ENCODE measurements around the gene DDX54. TPM values are rescaled to one million over a fixed set of nuclear protein-coding genes. Genes with fewer than 3 reads are reported as not detected.
A peak's percentile ranks its signal among the peaks of the same experiment; 100 is the strongest.

DDX54 gene
- total RNA-seq, 1 donor from 2014 or later = 53.5 TPM

DNA sequence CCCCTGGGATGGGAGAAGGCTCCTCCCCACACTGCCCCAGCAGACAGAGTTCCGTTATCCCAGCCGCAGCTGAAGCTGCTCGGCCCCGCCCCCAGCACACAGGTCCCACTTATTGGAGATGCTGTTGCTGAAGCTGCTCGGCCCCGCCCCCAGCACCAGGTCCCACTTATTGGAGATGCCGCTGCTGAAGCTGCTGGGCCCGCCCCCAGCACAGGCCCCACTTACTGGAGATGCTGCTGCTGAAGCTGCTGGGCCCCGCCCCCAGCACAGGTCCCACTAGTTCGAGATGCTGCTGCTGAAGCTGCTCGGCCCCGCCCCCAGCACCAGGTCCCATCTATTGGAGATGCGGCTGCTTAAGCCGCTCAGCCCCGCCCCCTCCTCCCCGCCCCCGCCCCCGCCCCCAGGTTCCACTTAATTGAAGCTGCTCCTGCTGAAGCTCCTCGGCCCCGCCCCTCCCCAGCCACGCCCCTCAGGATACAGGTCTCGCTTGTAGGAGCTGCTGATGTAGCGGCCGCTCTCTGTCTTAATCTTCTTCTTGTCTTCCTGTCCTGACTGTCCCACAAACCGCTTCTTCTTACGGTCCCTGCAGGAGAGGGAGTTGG is 23.8 kb downstream of the DDX54 start:
- FAIRE-seq (no peak), DNase-seq (ENCODE audit: low read depth) (peak; percentile 23)
- H3K27me3 ChIP-seq (ENCODE audit: insufficient read depth, low read length) = no peaks in the 10 kb centered on the region
- Mint-ChIP-seq H3K9me3 (ENCODE audit: unreplicated experiment) (no peaks in the 10 kb centered on the region), H3K4me1 (ENCODE audit: low read depth, unreplicated experiment) (peaks cover 18% of the 10 kb centered on the region), H3K27ac (ENCODE audit: unreplicated experiment) (no peak overlapping the region), H3K36me3 (ENCODE audit: low read depth, unreplicated experiment) (peaks cover 41% of the 10 kb centered on the region), H3K4me3 (ENCODE audit: unreplicated experiment) (peak overlapping the region; percentile 70), H3K27me3 (ENCODE audit: low read depth, unreplicated experiment) (peaks cover 7% of the 10 kb centered on the region)
- H3K9me3 ChIP-seq (ENCODE audit: insufficient read depth, low read depth, low read length) = no peaks in the 10 kb centered on the region
- TF ChIP-seq, protein P1, sequence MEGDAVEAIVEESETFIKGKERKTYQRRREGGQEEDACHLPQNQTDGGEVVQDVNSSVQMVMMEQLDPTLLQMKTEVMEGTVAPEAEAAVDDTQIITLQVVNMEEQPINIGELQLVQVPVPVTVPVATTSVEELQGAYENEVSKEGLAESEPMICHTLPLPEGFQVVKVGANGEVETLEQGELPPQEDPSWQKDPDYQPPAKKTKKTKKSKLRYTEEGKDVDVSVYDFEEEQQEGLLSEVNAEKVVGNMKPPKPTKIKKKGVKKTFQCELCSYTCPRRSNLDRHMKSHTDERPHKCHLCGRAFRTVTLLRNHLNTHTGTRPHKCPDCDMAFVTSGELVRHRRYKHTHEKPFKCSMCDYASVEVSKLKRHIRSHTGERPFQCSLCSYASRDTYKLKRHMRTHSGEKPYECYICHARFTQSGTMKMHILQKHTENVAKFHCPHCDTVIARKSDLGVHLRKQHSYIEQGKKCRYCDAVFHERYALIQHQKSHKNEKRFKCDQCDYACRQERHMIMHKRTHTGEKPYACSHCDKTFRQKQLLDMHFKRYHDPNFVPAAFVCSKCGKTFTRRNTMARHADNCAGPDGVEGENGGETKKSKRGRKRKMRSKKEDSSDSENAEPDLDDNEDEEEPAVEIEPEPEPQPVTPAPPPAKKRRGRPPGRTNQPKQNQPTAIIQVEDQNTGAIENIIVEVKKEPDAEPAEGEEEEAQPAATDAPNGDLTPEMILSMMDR (IDR thresholded peaks at IDR 0.05; ENCODE audit: insufficient read depth, low read depth, low read length) = no peak
- no peak for TF ChIP-seq EZH2 (IDR thresholded peaks at IDR 0.05; ENCODE audit: insufficient read depth, low read length)
- no peak overlapping the region for H3K27ac ChIP-seq (ENCODE audit: low read depth, low read length)
- H3K9ac ChIP-seq (ENCODE audit: low read length) = no peak overlapping the region
- peaks cover 13% of the 10 kb centered on the region for H3K4me1 ChIP-seq (ENCODE audit: insufficient read depth, low read length)
- H2AFZ ChIP-seq (ENCODE audit: low read depth, low read length) = no peak overlapping the region
- no peak overlapping the region for H3K4me3 ChIP-seq (ENCODE audit: insufficient read depth, low read depth, low read length)
- no peaks in the 10 kb centered on the region for H3K79me2 ChIP-seq (ENCODE audit: insufficient read depth, low read length)
- H4K20me1 ChIP-seq (ENCODE audit: insufficient read depth, low read length) = peaks cover 57% of the 10 kb centered on the region
- peaks cover 20% of the 10 kb centered on the region for H3K36me3 ChIP-seq (ENCODE audit: insufficient read depth, low read length)
- no peak overlapping the region for H3K4me2 ChIP-seq (ENCODE audit: low read length)

DNA sequence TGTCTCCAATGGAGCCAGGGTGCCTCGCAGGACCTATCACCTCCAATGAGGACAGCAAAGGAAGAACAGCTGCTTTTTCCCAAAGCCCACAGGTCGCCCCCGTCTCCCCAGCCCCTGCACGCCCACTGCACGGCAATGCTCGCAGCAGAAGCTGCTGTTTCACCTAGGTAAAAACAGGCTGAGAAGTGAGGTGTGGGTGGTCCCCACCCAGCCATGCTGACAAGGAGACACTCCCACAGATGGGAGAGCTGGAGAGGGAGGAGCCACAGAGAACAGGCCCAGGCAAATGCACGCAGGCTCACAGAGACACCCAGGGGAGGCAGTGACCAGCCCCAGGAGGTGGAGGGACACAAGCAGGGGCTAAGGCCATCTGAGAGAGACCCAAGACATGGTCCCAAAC is 25.3 kb downstream of the DDX54 start:
- peak overlapping the region; percentile 8 for H3K4me3 Mint-ChIP-seq (ENCODE audit: unreplicated experiment)
- Histone ChIP-seq H3K4me2 (ENCODE audit: low read length) (no peak overlapping the region), H3K27ac (ENCODE audit: low read depth, low read length) (no peak overlapping the region), H3K9me3 (ENCODE audit: insufficient read depth, low read depth, low read length) (no peaks in the 10 kb centered on the region), H3K79me2 (ENCODE audit: insufficient read depth, low read length) (no peaks in the 10 kb centered on the region), H3K36me3 (ENCODE audit: insufficient read depth, low read length) (peaks cover 11% of the 10 kb centered on the region), H3K4me1 (ENCODE audit: insufficient read depth, low read length) (peaks cover 13% of the 10 kb centered on the region), H2AFZ (ENCODE audit: low read depth, low read length) (no peak overlapping the region), H3K4me3 (ENCODE audit: insufficient read depth, low read depth, low read length) (no peak overlapping the region), H3K27me3 (ENCODE audit: insufficient read depth, low read length) (no peaks in the 10 kb centered on the region), H4K20me1 (ENCODE audit: insufficient read depth, low read length) (peaks cover 50% of the 10 kb centered on the region), H3K9ac (ENCODE audit: low read length) (no peak overlapping the region)
- peaks cover 35% of the 10 kb centered on the region for H3K36me3 Mint-ChIP-seq (ENCODE audit: low read depth, unreplicated experiment)
- TF ChIP-seq EZH2 (IDR thresholded peaks at IDR 0.05; ENCODE audit: insufficient read depth, low read length) = no peak
- TF ChIP-seq, protein P1 (IDR thresholded peaks at IDR 0.05; ENCODE audit: insufficient read depth, low read depth, low read length) = no peak
- FAIRE-seq (no peak), DNase-seq (ENCODE audit: low read depth) (no peak)
- no peaks in the 10 kb centered on the region for H3K9me3 Mint-ChIP-seq (ENCODE audit: unreplicated experiment)
- peaks cover 20% of the 10 kb centered on the region for H3K27me3 Mint-ChIP-seq (ENCODE audit: low read depth, unreplicated experiment)
- peaks cover 18% of the 10 kb centered on the region for H3K4me1 Mint-ChIP-seq (ENCODE audit: low read depth, unreplicated experiment)
- H3K27ac Mint-ChIP-seq (ENCODE audit: unreplicated experiment) = no peak overlapping the region

DNA sequence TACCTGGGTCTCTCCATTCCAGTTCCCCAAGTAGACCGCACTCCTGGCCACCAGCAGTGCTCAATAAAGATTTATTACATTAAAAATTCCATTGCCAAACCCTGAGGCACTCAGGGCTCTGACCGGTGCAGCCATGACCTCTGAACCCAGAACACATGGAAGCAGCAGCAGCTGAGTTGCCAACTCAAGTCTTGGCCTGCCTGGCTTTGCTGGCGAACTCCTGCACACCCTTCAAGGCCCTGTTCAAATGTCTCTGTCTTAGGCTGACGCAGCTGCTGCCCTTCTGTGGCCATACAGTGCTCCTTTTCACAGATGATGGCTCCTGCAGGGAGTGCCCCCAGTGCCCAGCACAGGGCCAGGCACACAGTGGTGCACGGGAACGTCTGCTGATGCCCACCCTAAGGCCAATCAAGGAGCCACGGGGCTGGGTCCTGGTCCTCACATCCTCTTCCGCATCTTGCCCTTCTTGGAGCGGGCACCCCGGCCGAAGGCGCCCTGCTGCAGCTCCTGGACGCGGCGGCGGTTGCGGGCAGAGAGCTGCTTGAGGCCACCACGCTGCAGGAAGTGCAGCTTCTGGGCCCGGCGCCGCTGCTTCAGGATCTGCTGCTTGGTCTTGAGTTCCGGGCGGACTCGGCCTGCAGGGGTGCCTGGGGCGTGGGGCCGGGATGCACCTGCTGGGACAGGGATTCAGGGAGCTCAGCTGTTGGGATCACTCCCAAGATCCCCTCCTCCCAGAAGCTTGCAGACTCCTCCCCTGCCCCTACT is 26.7 kb downstream of the DDX54 start:
- H4K20me1 ChIP-seq (ENCODE audit: insufficient read depth, low read length) = peaks cover 41% of the 10 kb centered on the region
- Mint-ChIP-seq H3K4me3 (ENCODE audit: unreplicated experiment) (no peak overlapping the region), H3K27me3 (ENCODE audit: low read depth, unreplicated experiment) (peaks cover 29% of the 10 kb centered on the region), H3K36me3 (ENCODE audit: low read depth, unreplicated experiment) (peaks cover 33% of the 10 kb centered on the region), H3K4me1 (ENCODE audit: low read depth, unreplicated experiment) (peaks cover 18% of the 10 kb centered on the region), H3K9me3 (ENCODE audit: unreplicated experiment) (no peaks in the 10 kb centered on the region), H3K27ac (ENCODE audit: unreplicated experiment) (no peak overlapping the region)
- TF ChIP-seq EZH2 (IDR thresholded peaks at IDR 0.05; ENCODE audit: insufficient read depth, low read length) = no peak
- TF ChIP-seq, protein P1 (IDR thresholded peaks at IDR 0.05; ENCODE audit: insufficient read depth, low read depth, low read length) = no peak
- no peaks in the 10 kb centered on the region for H3K79me2 ChIP-seq (ENCODE audit: insufficient read depth, low read length)
- FAIRE-seq (no peak), DNase-seq (ENCODE audit: low read depth) (no peak)
- H3K4me2 ChIP-seq (ENCODE audit: low read length) = no peak overlapping the region
- H3K9ac ChIP-seq (ENCODE audit: low read length) = no peak overlapping the region
- H3K27me3 ChIP-seq (ENCODE audit: insufficient read depth, low read length) = peaks cover 6% of the 10 kb centered on the region
- H3K4me1 ChIP-seq (ENCODE audit: insufficient read depth, low read length) = peaks cover 16% of the 10 kb centered on the region
- H3K36me3 ChIP-seq (ENCODE audit: insufficient read depth, low read length) = peaks cover 11% of the 10 kb centered on the region
- H3K27ac ChIP-seq (ENCODE audit: low read depth, low read length) = no peak overlapping the region
- no peaks in the 10 kb centered on the region for H3K9me3 ChIP-seq (ENCODE audit: insufficient read depth, low read depth, low read length)
- H3K4me3 ChIP-seq (ENCODE audit: insufficient read depth, low read depth, low read length) = no peak overlapping the region
- no peak overlapping the region for H2AFZ ChIP-seq (ENCODE audit: low read depth, low read length)

Data from astrocyte (in vitro differentiated cells and primary cell).